GM18951 (cell line): ENCODE measurements around the gene FIBP.

Experiments used
- POLR2A ChIP-seq: IDR thresholded peaks from 4 replicates; pipeline ENCODE4 v1.6.1; 2011; ENCODE audit warnings: mild to moderate bottlenecking; ENCODE audit not compliant: insufficient read length, insufficient read depth; ENCODE audit errors: extremely low read depth
- in situ Hi-C: fragments of 300-500 bp; cut with MboI; formaldehyde crosslinking; loops from one replicate; pipeline ENCODE4 v1.12.0; 2022; ENCODE audit warnings: low sequenced_read_pairs, mixed read lengths, inconsistent platforms; ENCODE audit not compliant: unreplicated experiment

The FIBP gene

GRCh38 chr11:65879617-65880016, 8.7 kb downstream of the FIBP start, which contains the start of gene CTSW:
Gene CTSW, plus strand, starts transcription at chr11:65879837. Its CDS starts 18 bp downstream, at chr11:65879855.
- no peak for TF ChIP-seq POLR2A
- in situ Hi-C loops: loop anchor here (5.0 kb wide), 1 partner anchor 108 kb away; no protein-coding TSS in a partner anchor

GRCh38 chr11:65873318-65874156, 14.7 kb downstream of the FIBP start:
- in situ Hi-C loops: no loop called here
- peak; percentile 80 for TF ChIP-seq POLR2A

GRCh38 chr11:65872586-65873317, 15.5 kb downstream of the FIBP start, which contains the start of gene EFEMP2:
Gene EFEMP2, minus strand, starts transcription at chr11:65872800. Its CDS starts 446 bp downstream, at chr11:65872354.
- in situ Hi-C loops: no loop called here
- no peak for TF ChIP-seq POLR2A

GRCh38 chr11:65871811-65872548, 16.3 kb downstream of the FIBP start:
- TF ChIP-seq POLR2A: no peak
- in situ Hi-C loops: no loop called here

- no peak for TF ChIP-seq POLR2A
- in situ Hi-C loops: no loop called here
Measured at GRCh38 chr11:65870706-65871681, 17.3 kb downstream of the FIBP start.

- in situ Hi-C loops: no loop called here
Measured at GRCh38 chr11:65870307-65870658, 18.0 kb downstream of the FIBP start.

GRCh38 chr11:65869643-65870306, 18.5 kb downstream of the FIBP start:
- in situ Hi-C loops: no loop called here
- TF ChIP-seq POLR2A: no peak

More at GRCh38 chr11:65870307-65870658, 18.0 kb downstream of the FIBP start:
- no peak for TF ChIP-seq POLR2A

- TF ChIP-seq POLR2A: no peak
- in situ Hi-C loops: no loop called here
Measured at GRCh38 chr11:65868907-65869306, 19.4 kb downstream of the FIBP start.

GRCh38 chr11:65868076-65868667, 20.1 kb downstream of the FIBP start:
- TF ChIP-seq POLR2A: peak; percentile 36
- in situ Hi-C loops: no loop called here

GRCh38 chr11:65867284-65868071, 20.8 kb downstream of the FIBP start:
- in situ Hi-C loops: no loop called here
- no peak for TF ChIP-seq POLR2A

- no peak for TF ChIP-seq POLR2A
- in situ Hi-C loops: no loop called here
Measured at GRCh38 chr11:65866509-65867283, 21.6 kb downstream of the FIBP start.
